Superior temporal gyrus (tissue), 1 donor: Measurements from ENCODE around the gene ARHGAP32.

ENCODE experiments used
- DNase-seq: peaks from one replicate; pipeline ENCODE4 v3.0.0-alpha.2; 2016; ENCODE audit errors: extremely low spot score

The ARHGAP32 gene

DNA sequence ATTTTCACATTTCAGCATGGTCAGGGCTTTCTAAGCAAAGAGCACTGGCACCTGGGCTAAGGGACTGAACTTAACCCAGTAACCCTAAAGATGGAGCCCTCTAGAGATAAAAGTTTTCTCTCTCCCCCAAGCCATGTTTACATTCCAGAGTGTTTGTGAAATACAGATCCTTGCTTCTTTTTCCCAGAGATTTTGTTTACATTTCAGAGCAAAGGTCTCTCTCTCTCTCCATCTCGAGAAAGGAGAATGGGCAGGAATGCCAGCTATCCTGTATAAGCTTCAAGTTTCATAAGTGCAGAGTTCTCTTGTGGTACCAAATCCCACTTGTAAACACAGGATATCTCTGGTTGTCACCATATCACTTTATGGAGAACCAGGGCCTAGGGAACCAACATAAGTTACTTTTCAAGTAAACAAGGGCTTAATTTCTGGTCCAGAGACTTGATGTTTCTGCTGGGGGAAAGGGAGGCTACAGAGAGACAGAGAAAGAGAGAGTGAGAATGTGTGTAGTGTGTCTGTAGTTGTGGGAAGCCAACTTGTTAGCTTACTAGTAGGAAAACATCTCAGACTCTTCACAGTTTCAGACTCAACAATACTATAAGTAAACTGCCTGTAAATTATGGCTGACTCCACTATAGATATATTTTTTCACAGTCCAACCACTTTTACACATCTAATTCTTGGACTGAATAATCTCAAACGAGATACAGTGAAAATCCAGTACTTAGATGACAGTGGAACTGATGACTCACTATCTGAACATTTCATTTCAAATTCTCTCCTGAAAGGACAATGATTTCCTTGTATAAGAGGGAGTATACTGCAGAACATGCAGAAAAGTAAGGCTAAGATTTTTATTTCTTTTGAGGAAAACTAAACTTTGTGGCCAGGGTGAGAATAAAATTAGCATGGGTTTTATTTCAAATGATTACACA, 76.2 kb downstream of the ARHGAP32 start:
- DNase-seq = no peak

DNA sequence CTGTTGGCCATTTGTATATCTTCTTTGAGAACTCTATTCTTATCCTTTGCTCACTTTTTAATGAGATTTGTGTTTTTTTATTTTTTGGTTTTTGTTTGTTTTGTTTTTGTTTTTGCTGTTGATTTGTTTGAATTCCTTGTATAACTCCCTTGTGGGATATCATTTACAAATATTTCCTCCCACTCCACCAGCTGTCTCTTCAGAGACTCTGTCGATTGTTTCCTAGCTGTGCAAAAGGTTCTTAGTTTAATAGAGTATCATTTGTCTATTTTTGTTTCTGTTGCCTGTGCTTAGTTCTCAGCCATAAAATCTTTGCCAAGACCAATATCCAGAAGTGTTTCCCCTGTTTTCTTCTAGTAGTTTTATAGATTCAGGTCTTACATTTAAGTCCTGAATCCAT, 82.4 kb downstream of the ARHGAP32 start:
- DNase-seq = no peak

DNA sequence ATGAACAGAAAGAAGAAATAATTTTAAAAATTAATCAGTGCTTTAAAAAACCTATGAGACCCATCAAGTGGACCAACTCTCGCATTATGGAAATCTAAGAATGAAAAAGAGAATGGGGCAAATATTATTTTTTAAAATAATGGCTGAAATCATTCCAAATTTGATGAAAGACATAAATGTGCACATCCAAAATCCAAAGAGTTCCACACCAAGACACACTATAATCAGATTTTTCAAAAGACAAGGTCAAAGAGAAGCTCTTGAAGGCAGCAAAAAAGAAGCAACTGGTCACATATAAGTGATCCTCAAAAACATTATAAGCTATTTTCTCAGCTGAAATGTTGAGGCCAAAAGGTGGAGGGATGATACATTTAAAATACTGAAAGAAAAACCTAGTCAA, 85.3 kb downstream of the ARHGAP32 start:
- no peak for DNase-seq

DNA sequence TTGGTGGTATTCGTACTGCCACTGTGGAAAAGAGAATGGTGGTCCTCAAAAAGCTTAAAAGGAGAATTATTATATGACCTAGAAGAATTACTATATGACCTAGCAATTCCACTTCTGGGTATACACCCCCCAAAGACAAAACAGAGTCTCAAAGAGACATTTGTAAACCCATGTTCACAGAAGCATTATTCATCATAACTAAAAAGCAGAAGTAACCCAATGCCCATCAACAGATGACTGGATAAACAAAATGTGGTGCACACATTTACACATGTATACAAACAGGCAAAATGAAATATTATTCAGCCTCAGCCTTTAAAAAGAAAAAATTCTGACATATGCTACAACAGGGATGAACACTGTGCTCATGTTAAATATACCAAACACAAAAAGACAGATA, 89.4 kb downstream of the ARHGAP32 start:
- no peak for DNase-seq

DNA sequence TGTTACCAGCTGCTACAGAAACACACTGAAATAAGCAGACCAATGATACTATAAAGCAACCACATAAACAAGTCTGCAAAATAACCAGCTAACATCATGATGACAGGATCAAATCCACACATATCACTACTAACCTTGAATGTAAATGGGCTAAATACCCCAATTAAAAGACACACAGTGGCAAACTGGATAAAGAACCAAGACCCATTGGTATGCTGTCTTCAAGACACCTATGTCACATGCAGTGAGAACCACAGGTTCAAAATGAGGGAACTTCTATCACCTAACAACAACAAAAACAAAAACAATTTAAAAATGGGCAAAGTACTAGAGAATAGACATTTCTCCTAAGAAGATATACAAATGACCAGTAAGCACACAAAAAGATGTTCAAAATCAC, 89.9 kb downstream of the ARHGAP32 start:
- DNase-seq = no peak

DNA sequence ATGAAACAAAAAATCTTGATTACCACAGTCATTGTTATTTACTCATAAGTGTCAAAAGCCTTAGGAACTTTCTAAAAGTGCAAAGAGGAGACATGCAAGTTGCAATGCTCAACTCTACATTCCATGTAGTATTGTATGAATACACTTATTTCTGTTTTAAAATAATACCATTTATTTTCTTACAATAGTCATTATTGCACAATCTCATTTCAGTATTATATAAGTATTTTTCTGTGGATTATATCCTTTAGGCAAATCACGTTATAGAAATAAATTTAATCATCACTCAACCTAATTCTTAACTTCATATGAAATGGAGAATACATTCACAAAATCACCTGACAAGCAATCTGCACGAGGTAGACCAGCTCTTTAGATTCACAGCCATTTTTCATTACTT, 98.8 kb downstream of the ARHGAP32 start:
- DNase-seq = no peak

DNA sequence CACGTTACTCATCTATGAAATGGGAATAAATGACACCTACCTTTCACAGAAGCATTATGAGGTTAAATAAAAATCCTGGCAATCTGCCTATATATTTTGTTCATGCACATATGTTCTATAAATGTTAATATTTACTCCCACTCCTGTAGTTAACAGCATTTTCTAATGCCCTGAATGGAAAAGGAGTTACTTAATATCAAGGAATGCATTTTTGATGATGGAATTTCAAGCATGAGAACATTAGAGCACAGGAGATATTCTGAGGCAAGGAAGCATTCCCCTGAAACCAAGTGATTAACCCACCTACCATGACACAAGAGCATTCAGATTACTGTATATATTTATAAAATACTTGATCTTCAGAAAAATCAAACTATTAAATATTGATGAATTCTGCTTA, 102.1 kb downstream of the ARHGAP32 start:
- no peak for DNase-seq

DNA sequence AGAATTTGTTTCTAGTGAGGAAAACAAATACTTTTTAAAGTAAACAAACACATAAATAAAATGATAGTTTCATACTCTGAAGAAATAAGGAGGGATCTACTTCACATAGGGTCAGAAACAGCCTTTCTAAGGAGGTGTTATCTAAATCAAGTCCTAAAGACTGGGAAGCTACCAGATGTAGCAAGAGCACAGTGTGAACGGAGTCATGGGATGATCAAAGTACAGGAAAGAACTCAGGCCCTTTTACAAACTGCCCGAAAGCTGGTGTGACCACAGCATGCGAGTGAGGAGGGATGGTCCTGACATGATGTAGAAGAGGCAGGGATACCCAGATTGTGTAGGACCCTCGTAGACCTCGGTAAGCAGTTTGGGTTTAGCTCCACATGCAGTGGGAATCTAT, 102.8 kb downstream of the ARHGAP32 start:
- DNase-seq = no peak

DNA sequence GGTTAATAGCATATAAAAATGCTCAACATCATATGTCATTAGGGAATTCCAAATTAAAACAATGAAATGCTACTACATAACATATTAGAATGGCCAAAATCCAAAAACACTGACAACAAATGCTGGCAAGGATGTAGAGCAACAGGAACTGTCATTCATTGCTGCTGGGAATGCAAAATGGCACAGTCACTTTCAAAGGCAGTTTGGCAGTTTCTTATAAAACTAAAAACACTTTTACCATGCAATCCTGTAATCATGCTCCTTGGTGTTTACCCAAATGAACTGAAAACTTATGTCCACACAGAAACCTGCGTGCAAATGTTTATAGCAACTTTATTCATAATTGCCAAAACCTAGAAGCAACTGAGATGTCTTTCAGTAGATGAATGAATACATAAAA, 105.1 kb downstream of the ARHGAP32 start:
- DNase-seq = no peak

DNA sequence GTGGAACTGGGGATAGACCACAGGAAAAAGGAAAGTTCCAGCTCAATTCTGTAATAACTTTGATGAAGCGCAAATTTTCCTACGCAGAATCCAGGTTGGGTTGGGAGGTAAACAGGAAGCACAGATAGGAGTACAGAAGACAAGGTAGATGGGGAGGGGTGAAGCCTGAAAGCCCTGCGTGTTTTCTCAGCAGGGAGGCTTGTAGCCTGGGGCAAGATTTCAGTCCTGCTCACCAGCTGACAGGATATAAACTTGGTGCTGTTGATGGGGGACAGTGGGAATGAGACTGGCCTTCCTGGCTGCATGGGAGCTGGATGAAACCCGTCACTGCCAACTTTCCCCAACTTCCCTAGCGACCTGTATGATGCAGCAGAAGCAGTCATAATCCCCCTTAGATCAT, 114.9 kb downstream of the ARHGAP32 start:
- DNase-seq = no peak

DNA sequence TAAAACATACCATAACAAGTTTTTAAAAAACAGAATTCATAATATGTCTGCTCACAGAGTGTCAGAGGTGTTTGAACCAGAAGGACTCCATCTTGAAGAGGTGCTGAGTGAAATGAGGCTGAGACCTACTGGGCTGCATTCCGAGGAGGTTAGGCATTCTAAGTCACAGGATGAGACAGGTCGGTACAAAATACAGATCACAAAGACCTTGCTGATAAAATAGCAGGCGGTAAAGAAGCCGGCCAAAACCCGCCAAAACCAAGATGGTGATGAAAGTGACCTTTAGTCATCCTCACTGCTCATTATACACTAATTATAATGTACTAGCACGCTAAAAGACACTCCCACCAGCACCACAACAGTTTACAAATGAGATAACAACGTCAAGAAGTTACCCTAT, 116.4 kb downstream of the ARHGAP32 start:
- DNase-seq = no peak

DNA sequence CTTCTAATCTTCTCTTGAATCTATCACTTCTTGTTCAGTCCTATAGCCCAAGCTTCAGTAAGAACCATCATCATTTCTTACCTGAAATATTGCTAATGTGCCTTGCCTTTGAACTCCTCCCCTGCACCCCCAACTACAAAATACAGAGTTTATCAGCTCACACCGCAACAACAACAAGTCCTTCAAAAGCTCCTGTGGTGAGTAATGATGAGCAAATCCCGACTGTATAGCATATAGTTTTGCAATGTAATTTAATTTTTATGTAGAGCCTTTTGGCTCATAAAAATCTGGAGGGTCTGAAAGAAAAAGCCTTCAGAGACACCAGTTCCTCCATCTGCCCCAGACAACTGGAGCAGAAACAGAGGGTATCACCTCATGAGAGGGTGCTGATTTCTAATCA, 124.7 kb downstream of the ARHGAP32 start:
- DNase-seq = no peak

DNA sequence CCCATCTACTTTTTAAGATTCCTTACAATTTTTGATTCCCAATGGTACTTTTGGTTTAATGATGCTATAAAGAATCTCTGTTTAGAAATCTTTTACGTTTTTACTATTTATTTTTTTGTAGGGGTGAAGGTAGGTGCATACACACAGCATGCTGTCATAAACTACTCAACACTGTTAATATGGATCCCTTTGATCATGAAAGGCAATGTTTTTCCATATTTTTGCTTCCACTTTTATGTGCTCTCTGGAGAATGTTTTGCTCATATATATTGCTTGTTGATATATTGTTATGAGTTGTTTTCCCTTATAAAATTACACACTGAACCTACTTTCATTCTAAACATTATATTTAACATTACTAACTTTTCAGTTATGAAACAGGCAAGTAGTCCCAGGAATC, 125.9 kb downstream of the ARHGAP32 start:
- no peak for DNase-seq

DNA sequence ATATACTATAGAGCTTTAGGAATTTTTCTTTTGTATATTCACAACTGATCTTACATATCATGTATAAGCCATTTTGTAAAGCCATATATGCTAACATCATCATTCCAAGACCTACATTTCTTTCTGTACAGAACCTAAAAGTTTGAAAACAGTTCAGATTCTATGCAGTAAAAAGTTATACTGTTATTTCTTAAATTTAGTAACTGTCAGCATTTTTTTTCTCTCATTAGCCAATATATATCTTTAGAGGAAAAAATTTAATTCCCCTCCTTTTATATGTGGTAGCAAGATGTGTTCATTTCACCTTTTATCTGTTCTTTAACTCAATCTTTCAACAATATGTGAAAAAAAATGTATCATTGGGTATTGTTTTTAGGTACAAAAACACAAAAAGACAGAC, 129.0 kb downstream of the ARHGAP32 start:
- no peak for DNase-seq

DNA sequence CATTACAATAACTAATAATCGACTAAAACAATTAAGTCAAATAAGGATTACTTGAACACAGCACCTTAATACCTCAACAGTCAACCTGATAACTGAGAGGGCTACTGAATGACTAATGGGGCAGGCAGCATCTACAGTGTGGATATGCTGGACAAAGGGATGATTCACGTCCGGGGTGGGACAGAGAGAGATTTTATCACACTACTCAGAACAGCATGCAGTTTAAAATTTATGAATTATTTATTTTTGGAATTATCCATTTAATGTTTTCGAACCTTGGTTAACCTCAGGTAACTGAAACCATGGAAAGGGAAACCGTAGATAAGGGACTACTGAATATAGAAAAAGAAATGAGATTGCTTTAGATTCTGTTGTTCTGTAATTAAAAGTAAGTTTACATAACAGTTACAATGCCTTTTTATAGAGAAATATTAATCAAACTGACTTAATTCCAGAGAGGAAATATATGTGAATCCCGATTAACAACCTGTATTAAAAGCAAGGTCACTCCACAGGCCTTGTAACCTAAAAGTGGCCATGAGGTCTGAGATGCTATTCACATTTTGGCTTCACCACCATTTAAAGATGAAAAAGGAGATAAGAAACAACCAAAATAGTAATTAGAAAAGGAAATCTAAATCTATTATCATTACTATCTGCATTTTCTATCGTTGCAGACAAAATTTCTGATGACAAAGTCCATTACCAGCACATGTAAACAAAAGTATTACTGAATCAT, 130.5 kb downstream of the ARHGAP32 start:
- DNase-seq = no peak

DNA sequence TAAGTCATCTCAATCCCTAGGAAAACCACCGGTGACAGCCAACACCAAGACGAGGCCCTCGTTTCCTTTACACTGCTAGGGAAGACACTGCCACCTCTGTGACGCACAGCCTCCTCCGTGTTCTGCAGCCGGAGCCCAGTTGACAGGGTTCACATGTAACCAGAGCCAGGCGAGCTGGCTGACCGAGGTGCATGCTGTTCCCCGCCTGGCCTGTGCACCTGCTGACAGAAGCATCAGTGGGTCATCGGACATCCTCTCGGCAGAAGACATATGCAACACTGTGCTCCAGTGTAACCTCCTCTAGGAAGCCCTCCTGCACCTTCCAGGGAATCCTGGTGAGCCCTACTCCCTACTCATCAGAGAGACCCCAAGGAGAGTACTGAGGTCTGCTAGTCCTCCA, 135.2 kb downstream of the ARHGAP32 start:
- no peak for DNase-seq

DNA sequence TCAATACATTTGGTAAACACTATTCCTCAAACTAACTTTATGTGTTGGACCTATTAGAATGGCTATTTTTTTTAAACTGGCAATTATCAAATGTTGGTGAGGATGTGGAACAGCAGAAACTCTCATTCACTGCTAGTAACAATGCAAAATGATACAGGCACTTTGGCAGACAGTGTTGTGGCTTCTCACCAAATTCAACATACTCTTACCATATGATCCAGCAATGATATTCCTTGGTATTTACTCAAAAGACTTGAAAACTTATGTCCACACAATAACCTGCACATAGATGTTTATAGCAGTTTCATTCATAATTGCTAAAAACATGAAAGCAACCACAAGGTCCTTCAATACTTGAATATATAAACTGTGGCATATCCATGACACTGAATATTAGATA, 136.9 kb downstream of the ARHGAP32 start:
- DNase-seq = no peak

DNA sequence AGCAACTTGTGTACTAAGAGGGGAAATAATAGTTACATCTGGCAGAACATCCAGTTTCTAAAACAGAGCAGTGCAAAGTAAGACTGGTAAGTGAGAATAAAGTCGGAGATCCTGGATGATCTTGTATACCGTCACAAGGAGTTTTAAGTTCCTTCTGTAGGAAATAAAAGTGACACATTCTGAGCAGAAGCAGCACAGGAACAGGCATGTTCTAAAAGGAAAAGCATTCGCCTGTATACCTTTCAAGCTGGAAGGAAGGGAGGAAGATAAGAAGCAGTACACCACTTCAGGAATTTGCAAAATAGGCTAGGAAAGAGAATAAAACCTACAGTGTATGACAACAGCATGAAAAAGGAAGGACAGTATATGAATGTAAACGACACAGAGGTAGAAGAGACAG, 143.2 kb downstream of the ARHGAP32 start:
- peak; percentile 71 for DNase-seq

DNA sequence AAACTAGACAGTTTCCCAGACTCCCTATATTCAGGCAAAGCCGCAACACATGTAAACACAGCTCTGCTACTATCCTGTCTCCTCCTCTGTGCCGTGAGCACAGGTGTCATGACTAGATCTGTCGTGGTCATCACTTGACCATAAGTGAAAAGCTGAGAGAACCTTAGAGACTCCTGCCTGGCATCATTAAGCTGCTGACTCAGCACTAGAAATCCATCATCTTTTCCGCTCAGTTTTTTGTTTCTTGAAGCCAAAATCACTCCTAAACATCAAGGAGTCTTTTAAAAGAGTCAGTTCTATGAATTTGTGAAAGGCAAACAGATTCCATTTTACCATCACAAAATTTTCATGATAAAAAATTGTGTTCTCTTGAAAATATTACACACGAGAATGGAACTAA, 147.0 kb downstream of the ARHGAP32 start:
- no peak for DNase-seq

DNA sequence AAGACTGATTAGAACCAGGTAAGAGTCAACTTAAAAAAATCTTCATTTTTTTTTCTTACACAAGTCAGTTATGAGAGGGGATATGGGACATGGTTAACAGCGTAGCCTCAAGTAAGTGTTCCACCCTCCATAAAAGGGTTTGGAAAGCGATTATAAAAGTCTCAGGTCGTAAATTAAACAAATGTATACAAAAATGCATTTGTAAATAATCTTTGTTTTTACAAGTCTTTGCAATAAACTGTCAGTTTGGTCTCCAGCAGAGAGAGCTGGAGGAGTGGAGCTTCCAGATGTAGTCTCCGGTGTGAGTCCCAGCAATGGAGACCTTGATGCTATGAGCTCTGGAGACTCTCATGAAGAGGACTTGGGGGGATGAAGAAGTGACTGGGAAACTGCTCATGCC, 149.6 kb downstream of the ARHGAP32 start:
- DNase-seq = peak; percentile 9

DNA sequence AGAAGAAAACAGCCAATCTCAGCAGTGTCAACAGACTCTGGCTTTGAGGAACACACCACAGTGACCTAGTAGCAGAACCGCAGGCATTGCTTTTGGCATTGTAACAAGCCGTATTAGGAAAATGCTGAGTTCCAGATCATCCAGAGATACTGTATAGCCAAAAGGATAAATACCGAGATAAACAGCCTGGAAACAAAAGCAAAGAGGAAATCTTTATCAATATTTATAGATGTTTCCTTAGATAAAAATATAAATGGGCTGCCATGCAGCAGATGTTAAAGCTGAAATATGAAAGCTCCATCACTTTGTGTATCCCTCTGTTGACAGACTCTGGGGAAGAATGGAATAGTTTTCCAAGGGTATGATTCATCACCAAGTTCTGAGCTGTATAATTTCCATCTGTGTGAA, 150.5 kb downstream of the ARHGAP32 start:
- peak; percentile 56 for DNase-seq

DNA sequence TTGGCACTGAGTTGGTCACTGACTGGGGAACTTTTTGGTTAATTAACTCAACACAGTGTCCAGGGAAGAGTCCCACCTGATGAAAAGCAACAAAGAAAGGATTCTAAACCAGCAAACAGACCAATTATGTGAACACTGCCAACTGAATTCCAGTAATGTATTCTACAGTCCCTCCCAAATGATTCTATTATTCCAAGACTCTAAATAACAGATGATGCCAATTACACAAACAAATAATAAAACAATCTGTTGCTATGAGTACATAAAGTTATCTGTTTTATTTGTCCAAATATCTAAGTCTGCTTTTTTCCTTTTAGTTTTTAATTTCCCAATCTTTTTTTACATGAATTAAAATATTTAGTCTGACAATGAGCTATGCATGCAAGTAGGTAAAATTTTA, 151.2 kb downstream of the ARHGAP32 start:
- DNase-seq = peak; percentile 8

DNA sequence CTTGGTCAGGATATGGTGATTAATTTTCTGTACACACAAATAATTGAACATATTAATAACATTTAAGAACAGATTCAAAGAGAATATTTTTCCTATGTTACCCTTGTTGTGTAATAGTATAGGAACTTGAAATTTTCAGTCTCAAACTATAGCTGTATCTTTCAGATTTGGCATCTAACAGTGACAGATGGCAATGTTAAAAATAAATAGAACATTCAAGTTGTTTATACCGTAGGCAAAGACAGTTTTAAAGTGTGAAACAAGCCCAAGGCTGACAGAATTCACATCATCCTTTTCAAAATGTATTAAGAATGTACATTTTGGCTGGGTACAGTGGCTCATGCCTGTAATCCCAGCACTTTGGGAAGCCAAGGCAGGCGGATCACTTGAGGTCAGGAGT, 156.9 kb downstream of the ARHGAP32 start:
- peak; percentile 73 for DNase-seq
